MM.1S (cell line): ENCODE measurements around the gene ALPI.
"Not testable (repeated sequence)": the region's sequence is repeated elsewhere in the genome, so short reads cannot be mapped to it uniquely, and the experiment has no call there.

Experiments
- DNase-seq: peaks from one replicate; pipeline ENCODE4 v3.0.0-alpha.2; 2015
- H2AFZ ChIP-seq: fragments of 300-600 bp; sonication (generic); 2 replicates; pipeline ENCODE4 v1.6.0; 2016; ENCODE audit warnings: antibody characterized with exemption, low read length
- H3F3A ChIP-seq: fragments of 300-600 bp; sonication (generic); 2 replicates; pipeline ENCODE4 v1.6.1; 2016; ENCODE audit warnings: mild to moderate bottlenecking, antibody characterized with exemption, low read length, moderate library complexity, mixed read lengths; ENCODE audit not compliant: insufficient read depth
- H3K27ac ChIP-seq: fragments of 300-600 bp; sonication (generic); 2 replicates; pipeline ENCODE4 v1.5.1; 2016; ENCODE audit warnings: mild to moderate bottlenecking, low read length
- H3K27me3 ChIP-seq: fragments of 300-600 bp; sonication (generic); replicated peaks from 2 replicates; pipeline ENCODE4 v1.6.0; 2016; ENCODE audit warnings: low read length; ENCODE audit not compliant: insufficient read depth
- H3K36me3 ChIP-seq: fragments of 300-600 bp; sonication (generic); replicated peaks from 2 replicates; pipeline ENCODE4 v1.6.1; 2016; ENCODE audit warnings: mild to moderate bottlenecking, low read length, mixed read lengths; ENCODE audit not compliant: insufficient read depth
- H3K4me1 ChIP-seq: fragments of 300-600 bp; sonication (generic); 2 replicates; pipeline ENCODE4 v1.6.1; 2016; ENCODE audit warnings: low read length, mixed read lengths
- H3K4me2 ChIP-seq: fragments of 300-600 bp; sonication (generic); 2 replicates; pipeline ENCODE4 v1.6.0; 2016; ENCODE audit warnings: low read depth, low read length
- H3K4me3 ChIP-seq: fragments of 300-600 bp; sonication (generic); 2 replicates; pipeline ENCODE4 v1.5.1; 2016; ENCODE audit warnings: low read length, mixed read lengths
- H3K79me2 ChIP-seq: fragments of 300-600 bp; sonication (generic); 2 replicates; pipeline ENCODE4 v1.6.1; 2016; ENCODE audit warnings: mixed run types, low read length, mixed read lengths
- H3K9ac ChIP-seq: fragments of 300-600 bp; sonication (generic); 2 replicates; pipeline ENCODE4 v1.6.1; 2016; ENCODE audit warnings: low read length, mixed read lengths
- H3K9me2 ChIP-seq: fragments of 300-600 bp; sonication (generic); replicated peaks from 2 replicates; pipeline ENCODE4 v1.6.1; 2016; ENCODE audit warnings: mild to moderate bottlenecking, low read length, mixed read lengths; ENCODE audit not compliant: insufficient read depth
- H3K9me3 ChIP-seq: fragments of 300-600 bp; sonication (generic); replicated peaks from 2 replicates; pipeline ENCODE4 v1.6.1; 2016; ENCODE audit warnings: mild to moderate bottlenecking, low read length, mixed read lengths; ENCODE audit not compliant: insufficient read depth
- H4K20me1 ChIP-seq: fragments of 300-600 bp; sonication (generic); 2 replicates; pipeline ENCODE4 v1.6.1; 2016; ENCODE audit warnings: mild to moderate bottlenecking, low read length, moderate library complexity, mixed read lengths; ENCODE audit not compliant: insufficient read depth
- CTCF ChIP-seq: fragments of 300-600 bp; sonication (generic); IDR thresholded peaks from 2 replicates; pipeline ENCODE4 v1.5.1; 2016; ENCODE audit warnings: antibody characterized with exemption, low read length, mixed read lengths
- EZH2 ChIP-seq: fragments of 300-600 bp; sonication (generic); optimal IDR thresholded peaks from 2 replicates; pipeline ENCODE3; 2017; ENCODE audit warnings: low read depth, mild to moderate bottlenecking, antibody characterized with exemption, low read length, mixed read lengths
- EZH2phosphoT487 ChIP-seq: fragments of 300-600 bp; sonication (generic); IDR thresholded peaks from 2 replicates; pipeline ENCODE4 v1.6.1; 2018; ENCODE audit warnings: antibody characterized with exemption, low read length

Gene ALPI

GRCh38 chr2:232455426-232456255 is at the start of gene ALPI:
ALPI (plus strand) TSS chr2:232456153; CDS start chr2:232456200, 47 bp downstream.
- H3K9me3 ChIP-seq: no peaks in the 10 kb centered on the region
- no peaks in the 10 kb centered on the region for H4K20me1 ChIP-seq
- no peaks in the 10 kb centered on the region for H3F3A ChIP-seq
- no peak within 1 kb of the TSS for H2AFZ ChIP-seq
- H3K9me2 ChIP-seq: no peaks in the 10 kb centered on the region
- H3K9ac ChIP-seq: no peak within 1 kb of the TSS
- H3K79me2 ChIP-seq: no peaks in the 10 kb centered on the region
- H3K4me2 ChIP-seq: no peak within 1 kb of the TSS
- DNase-seq: no peak
- H3K36me3 ChIP-seq: no peaks in the 10 kb centered on the region
- TF ChIP-seq EZH2 (no peak), CTCF (no peak), EZH2phosphoT487 (no peak)
- no peak within 1 kb of the TSS for H3K4me3 ChIP-seq
- no peak within 1 kb of the TSS for H3K27ac ChIP-seq
- H3K4me1 ChIP-seq: no peaks in the 10 kb centered on the region
- peaks cover 12% of the 10 kb centered on the region for H3K27me3 ChIP-seq

GRCh38 chr2:232406556-232407310 is 49.2 kb upstream of the ALPI start, which contains the start of gene ALPG:
ALPG (plus strand) TSS chr2:232406844; CDS start chr2:232406895, 51 bp downstream.
- Histone ChIP-seq H3K9ac (no peak within 1 kb of the TSS), H3K4me3 (no peak within 1 kb of the TSS), H3K27ac (no peak within 1 kb of the TSS), H3F3A (no peaks in the 10 kb centered on the region), H4K20me1 (no peaks in the 10 kb centered on the region), H3K9me2 (no peaks in the 10 kb centered on the region), H3K4me2 (no peak within 1 kb of the TSS), H2AFZ (no peak within 1 kb of the TSS), H3K27me3 (no peaks in the 10 kb centered on the region), H3K36me3 (no peaks in the 10 kb centered on the region), H3K9me3 (no peaks in the 10 kb centered on the region), H3K79me2 (no peaks in the 10 kb centered on the region), H3K4me1 (no peaks in the 10 kb centered on the region)
- TF ChIP-seq CTCF (no peak), EZH2phosphoT487 (no peak), EZH2 (no peak)
- no peak for DNase-seq

GRCh38 chr2:232407428-232408150 is 48.4 kb upstream of the ALPI start:
- not testable (repeated sequence) for H2AFZ ChIP-seq, H3K4me3 ChIP-seq, H3F3A ChIP-seq, H3K4me2 ChIP-seq, H3K9me2 ChIP-seq, H3K9me3 ChIP-seq, H3K27ac ChIP-seq, H3K27me3 ChIP-seq, DNase-seq, H3K4me1 ChIP-seq, H4K20me1 ChIP-seq, H3K79me2 ChIP-seq, H3K9ac ChIP-seq, H3K36me3 ChIP-seq

- not testable (repeated sequence) for H2AFZ ChIP-seq, H3F3A ChIP-seq, H3K9ac ChIP-seq, H3K4me2 ChIP-seq, DNase-seq, H3K4me1 ChIP-seq, H3K36me3 ChIP-seq, H3K9me2 ChIP-seq, H3K79me2 ChIP-seq, H3K9me3 ChIP-seq, H3K27ac ChIP-seq, H4K20me1 ChIP-seq, H3K4me3 ChIP-seq, H3K27me3 ChIP-seq
Measured at GRCh38 chr2:232408269-232408668, 47.7 kb upstream of the ALPI start.

GRCh38 chr2:232409617-232410016 is 46.3 kb upstream of the ALPI start:
- H3K4me3 ChIP-seq, H3F3A ChIP-seq, H3K27me3 ChIP-seq, H2AFZ ChIP-seq, DNase-seq, H3K9ac ChIP-seq, H3K9me2 ChIP-seq, H3K9me3 ChIP-seq, H3K4me1 ChIP-seq, H4K20me1 ChIP-seq, H3K27ac ChIP-seq, H3K79me2 ChIP-seq, H3K4me2 ChIP-seq, H3K36me3 ChIP-seq: not testable (repeated sequence)
